Heart left ventricle (tissue), 13 donors: ENCODE data around the gene KIRREL3.

Experiments used
- CTCF ChIP-seq, 12 donors: fragments of 200-600 bp; sonication (generic) in 4 of 12; IDR thresholded peaks; one replicate each; pipeline versions ENCODE4 v1.5.0 to v1.8.0; 2018 to 2022; ENCODE audit warnings: antibody characterized with exemption in 12 of 12, mild to moderate bottlenecking in 5 of 12
- POLR2A ChIP-seq, 2 donors: fragments of 450-650 bp; IDR thresholded peaks; one replicate each; pipeline ENCODE4 v1.6.1; 2017; ENCODE audit warnings: antibody characterized with exemption in 2 of 2, mild to moderate bottlenecking in 2 of 2, moderate library complexity in 2 of 2
- donor health status: ischemic (EF 13 %, LVEDD 7.1; RV severe dilation, severe dysfunction).
- donor health status: DM: no; HTN: yes; CAD: no.
- donor health status: DM: no; HTN: no; CAD: no.
- donor health status: ischemic (EF 25% LVEDD 6.9; RV normal size, moderate dysfunction).
- donor health status: ischemic (EF 25% LVEDD 5.7; RV mildly dilated, moderate dysfunction).
- donor health status: ischemic (EF 35%, LVEDD 5.7; RV mildly dilated, moderate dysfunction).
- donor health status: nonischemic (EF 11% LVEDD 7.7; RV severe dilation, severe dysfunction).
- donor health status: DM: yes; HTN: yes; CAD: no.
- donor health status: PGD.
- donor health status: ischemic (EF 29% LVEDD 5.4; RV normal size, mild dysfunction).
- donor health status: nonischemic (EF 23%, LVEDD 6.1; RV moderate dilation, normal function).

- no peak for TF ChIP-seq POLR2A (IDR thresholded peaks at IDR 0.05)
- TF ChIP-seq CTCF (IDR thresholded peaks at IDR 0.05), result no peak
Observed at GRCh38 chr11:126542334-126543015, 458.1 kb downstream of the KIRREL3 start.
